Measurements from ENCODE around the gene CAMK2B. TPM values are rescaled to one million over a fixed set of nuclear protein-coding genes. Genes with fewer than 3 reads are reported as not detected.
A peak's percentile ranks its signal among the peaks of the same experiment; 100 is the strongest.

The CAMK2B gene
- polyA plus RNA-seq, 3 donors = 0.13 TPM; not detected in 2

DNA sequence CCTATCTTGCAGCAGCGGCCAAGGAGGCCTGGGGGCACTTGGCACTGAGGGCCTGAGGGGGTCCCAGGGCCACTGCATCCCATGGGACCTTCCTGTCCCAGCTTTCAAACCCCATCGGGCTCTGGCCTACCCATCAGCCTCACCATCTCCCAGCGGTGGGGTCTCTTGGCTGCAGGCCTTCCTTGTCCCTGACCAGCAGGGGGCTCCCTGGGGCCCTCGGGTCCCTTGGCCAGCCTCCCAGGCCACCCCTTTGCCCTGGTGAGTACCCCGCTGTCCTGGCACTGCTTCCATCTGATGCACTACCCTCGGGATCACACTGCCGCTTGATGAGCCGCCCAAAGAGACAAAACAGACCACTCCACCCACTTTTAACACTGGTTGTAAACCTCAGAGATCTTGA, 81.1 kb downstream of the CAMK2B start:
- Histone ChIP-seq H3K4me1 (ENCODE audit: control insufficient read depth in 1 of 2, insufficient read depth in 2 of 2, low read length in 2 of 2) (peaks cover 0 to 3% of the 10 kb centered on the region in 2 donors), H3K27me3 (ENCODE audit: control insufficient read depth in 2 of 2, insufficient read depth in 2 of 2, low read length in 2 of 2) (no peaks in the 10 kb centered on the region), H2AFZ (ENCODE audit: insufficient read depth, low read depth, low read length, poor library complexity, severe bottlenecking) (no peak overlapping the region), H3K4me2 (replicated peaks; ENCODE audit: extremely low read depth, low read length, poor library complexity, severe bottlenecking) (no peak overlapping the region), H3K9me3 (replicated peaks in 1 of 2; ENCODE audit: control insufficient read depth in 1 of 2, insufficient read depth in 1 of 2, low read length in 2 of 2) (no peaks in the 10 kb centered on the region), H3K36me3 (replicated peaks in 1 of 2; ENCODE audit: control insufficient read depth in 1 of 2, insufficient read depth in 2 of 2, low read length in 2 of 2) (no peaks in the 10 kb centered on the region), H4K20me1 (ENCODE audit: insufficient read depth, low read length) (no peaks in the 10 kb centered on the region), H3K9ac (ENCODE audit: insufficient read depth, low read length, poor library complexity, severe bottlenecking) (no peak overlapping the region), H3K27ac (ENCODE audit: low read depth in 1 of 2, low read length in 2 of 2) (no peak overlapping the region), H3K4me3 (replicated peaks in 1 of 3; ENCODE audit: low read depth in 2 of 3, low read length in 3 of 3) (no peak overlapping the region), H3K79me2 (ENCODE audit: insufficient read depth, low read length) (no peaks in the 10 kb centered on the region)
- peaks cover 0 to 3% (median 0%) of the 10 kb centered on the region in 7 donors for H3K9me3 Mint-ChIP-seq
- no peak overlapping the region for H3K4me3 Mint-ChIP-seq
- no peak overlapping the region for H3K27ac Mint-ChIP-seq
- peaks cover 1 to 3% (median 2%) of the 10 kb centered on the region in 3 donors for H3K27me3 Mint-ChIP-seq (ENCODE audit: low read depth in 3 of 3)
- peaks cover 3% of the 10 kb centered on the region for H3K4me1 Mint-ChIP-seq
- H3K36me3 Mint-ChIP-seq = no peaks in the 10 kb centered on the region
- intact Hi-C loops (cut with micrococcal nuclease) = loop anchor here in 1 of 2 donors (5.0 kb wide), 1 partner anchor 233 kb away; no protein-coding TSS in a partner anchor
- WGBS (ENCODE audit: insufficient coverage) = 58% methylated on average over 7 of the region's 8 CpGs
- no peak for DNase-seq
- TF ChIP-seq, protein P1, sequence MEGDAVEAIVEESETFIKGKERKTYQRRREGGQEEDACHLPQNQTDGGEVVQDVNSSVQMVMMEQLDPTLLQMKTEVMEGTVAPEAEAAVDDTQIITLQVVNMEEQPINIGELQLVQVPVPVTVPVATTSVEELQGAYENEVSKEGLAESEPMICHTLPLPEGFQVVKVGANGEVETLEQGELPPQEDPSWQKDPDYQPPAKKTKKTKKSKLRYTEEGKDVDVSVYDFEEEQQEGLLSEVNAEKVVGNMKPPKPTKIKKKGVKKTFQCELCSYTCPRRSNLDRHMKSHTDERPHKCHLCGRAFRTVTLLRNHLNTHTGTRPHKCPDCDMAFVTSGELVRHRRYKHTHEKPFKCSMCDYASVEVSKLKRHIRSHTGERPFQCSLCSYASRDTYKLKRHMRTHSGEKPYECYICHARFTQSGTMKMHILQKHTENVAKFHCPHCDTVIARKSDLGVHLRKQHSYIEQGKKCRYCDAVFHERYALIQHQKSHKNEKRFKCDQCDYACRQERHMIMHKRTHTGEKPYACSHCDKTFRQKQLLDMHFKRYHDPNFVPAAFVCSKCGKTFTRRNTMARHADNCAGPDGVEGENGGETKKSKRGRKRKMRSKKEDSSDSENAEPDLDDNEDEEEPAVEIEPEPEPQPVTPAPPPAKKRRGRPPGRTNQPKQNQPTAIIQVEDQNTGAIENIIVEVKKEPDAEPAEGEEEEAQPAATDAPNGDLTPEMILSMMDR (IDR thresholded peaks at IDR 0.05) = peak; percentile 28

DNA sequence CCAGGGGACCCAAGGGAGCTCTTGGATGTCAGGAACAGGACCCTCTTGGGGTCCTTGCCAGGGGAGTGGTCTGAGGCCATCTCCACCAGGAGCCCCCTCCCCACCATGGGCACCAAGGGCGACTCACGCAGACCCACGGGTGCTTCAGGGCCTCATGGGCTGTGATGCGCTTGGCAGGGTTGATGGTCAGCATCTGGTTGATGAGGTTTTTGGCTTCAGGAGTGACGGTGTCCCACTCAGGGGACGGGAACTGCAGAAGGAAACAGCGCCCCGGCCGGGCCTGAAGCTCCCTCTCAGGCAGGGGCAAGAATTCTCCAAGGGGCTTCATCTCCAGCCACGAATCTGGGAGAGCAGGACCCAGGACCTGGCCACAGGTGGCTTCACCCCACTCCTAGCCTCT, 83.3 kb downstream of the CAMK2B start:
- TF ChIP-seq, protein P1 (IDR thresholded peaks at IDR 0.05) = no peak
- H3K27ac Mint-ChIP-seq = no peak overlapping the region
- no peaks in the 10 kb centered on the region for H3K27me3 ChIP-seq (ENCODE audit: control insufficient read depth in 2 of 2, insufficient read depth in 2 of 2, low read length in 2 of 2)
- peaks cover 0 to 5% (median 3%) of the 10 kb centered on the region in 3 donors for H3K27me3 Mint-ChIP-seq (ENCODE audit: low read depth in 3 of 3)
- no peak for DNase-seq
- peaks cover 3% of the 10 kb centered on the region for H3K4me1 Mint-ChIP-seq
- no peak overlapping the region for H3K4me2 ChIP-seq (replicated peaks; ENCODE audit: extremely low read depth, low read length, poor library complexity, severe bottlenecking)
- H3K4me3 ChIP-seq (replicated peaks in 1 of 3; ENCODE audit: low read depth in 2 of 3, low read length in 3 of 3) = no peak overlapping the region
- H3K36me3 Mint-ChIP-seq = no peaks in the 10 kb centered on the region
- 89% methylated on average over 10 of the region's 10 CpGs for WGBS (ENCODE audit: insufficient coverage)
- H2AFZ ChIP-seq (ENCODE audit: insufficient read depth, low read depth, low read length, poor library complexity, severe bottlenecking) = no peak overlapping the region
- peaks cover 0 to 3% of the 10 kb centered on the region in 2 donors for H3K4me1 ChIP-seq (ENCODE audit: control insufficient read depth in 1 of 2, insufficient read depth in 2 of 2, low read length in 2 of 2)
- no peaks in the 10 kb centered on the region for H3K9me3 ChIP-seq (replicated peaks in 1 of 2; ENCODE audit: control insufficient read depth in 1 of 2, insufficient read depth in 1 of 2, low read length in 2 of 2)
- H3K36me3 ChIP-seq (replicated peaks in 1 of 2; ENCODE audit: control insufficient read depth in 1 of 2, insufficient read depth in 2 of 2, low read length in 2 of 2) = no peaks in the 10 kb centered on the region
- H3K79me2 ChIP-seq (ENCODE audit: insufficient read depth, low read length) = no peaks in the 10 kb centered on the region
- no peaks in the 10 kb centered on the region for H4K20me1 ChIP-seq (ENCODE audit: insufficient read depth, low read length)
- intact Hi-C loops (cut with micrococcal nuclease) = loop anchor here in 1 of 2 donors (5.0 kb wide), 1 partner anchor 235 kb away; no protein-coding TSS in a partner anchor
- H3K9me3 Mint-ChIP-seq = peaks cover 0 to 3% (median 0%) of the 10 kb centered on the region in 7 donors
- H3K9ac ChIP-seq (ENCODE audit: insufficient read depth, low read length, poor library complexity, severe bottlenecking) = no peak overlapping the region
- no peak overlapping the region for H3K4me3 Mint-ChIP-seq
- H3K27ac ChIP-seq (ENCODE audit: low read depth in 1 of 2, low read length in 2 of 2) = no peak overlapping the region

Measured in CD14-positive monocyte (primary cell).